GM23338 (cell line): ENCODE measurements around the gene PRDX4.

ENCODE experiments used
- CREB1 ChIP-seq: fragments of 250-450 bp; sonication (Bioruptor Pico); IDR thresholded peaks from 2 replicates; pipeline ENCODE4 v1.5.0; 2020; ENCODE audit warnings: low read depth, mild to moderate bottlenecking, moderate library complexity
- CTCF ChIP-seq, 2 experiments: fragments of 200-600 bp in 1 of 2; sonication (generic) in 1 of 2; conservative IDR thresholded peaks; 2 replicates each; pipeline versions ENCODE4 v1.5.1 to v1.6.1; 2016 to 2017; ENCODE audit warnings: antibody characterized with exemption in 2 of 2, low read depth in 2 of 2, mild to moderate bottlenecking in 2 of 2, moderate library complexity in 1 of 2
- EZH2 ChIP-seq: fragments of 200-600 bp; sonication (generic); IDR thresholded peaks from one replicate; pipeline ENCODE4 v1.8.0; 2017; ENCODE audit warnings: antibody characterized with exemption, mild to moderate bottlenecking, low read depth; ENCODE audit not compliant: unreplicated experiment
- EZH2phosphoT487 ChIP-seq: fragments of 200-600 bp; sonication (generic); IDR thresholded peaks from one replicate; pipeline ENCODE4 v1.8.1; 2018; ENCODE audit warnings: antibody characterized with exemption; ENCODE audit not compliant: unreplicated experiment
- POLR2AphosphoS5 ChIP-seq: IDR thresholded peaks from 2 replicates; pipeline ENCODE4 v1.6.1; 2016; ENCODE audit warnings: antibody characterized with exemption, low read depth
- REST ChIP-seq: IDR thresholded peaks from one replicate; pipeline ENCODE4 v1.6.1; 2018; ENCODE audit warnings: antibody characterized with exemption; ENCODE audit not compliant: unreplicated experiment

- TF ChIP-seq CTCF (conservative IDR thresholded peaks at IDR 0.05; ENCODE audit: low read depth in 2 of 2), result no peak
- TF ChIP-seq EZH2phosphoT487, result no peak
- no peak for TF ChIP-seq EZH2
- TF ChIP-seq POLR2AphosphoS5, result no peak
- TF ChIP-seq CREB1 (CRISPR knock-in tag), result no peak
- no peak for TF ChIP-seq REST
Measured at GRCh38 chrX:23726191-23726590, 58.9 kb downstream of the PRDX4 start.
